GM23338 (cell line): ENCODE measurements around the gene FILIP1. TPM values are rescaled to one million over a fixed set of nuclear protein-coding genes. Genes with fewer than 3 reads are reported as not detected.

Experiments used
- ATAC-seq: fragments of 200-7000 bp; cut with Tn5 transposase; 3 replicates; pipeline ENCODE4 v1.9.1; 2020
- DNase-seq: peaks from one replicate; pipeline ENCODE4 v3.0.0-alpha.2; 2015; ENCODE audit warnings: low spot score
- H2AFZ ChIP-seq: fragments of 200-600 bp; sonication (generic); 2 replicates; pipeline ENCODE4 v1.8.0; 2016; ENCODE audit warnings: antibody characterized with exemption, mild to moderate bottlenecking, moderate library complexity
- H3F3A ChIP-seq: fragments of 200-600 bp; sonication (generic); replicated peaks from 2 replicates; pipeline ENCODE4 v1.8.0; 2017; ENCODE audit warnings: antibody characterized with exemption, mixed run types, low read depth
- H3K27ac ChIP-seq: fragments of 200-600 bp; sonication (generic); 2 replicates; pipeline ENCODE4 v1.6.1; 2016; ENCODE audit warnings: low read depth
- H3K27me3 ChIP-seq: fragments of 200-600 bp; sonication (generic); 2 replicates; pipeline ENCODE4 v1.8.0; 2016; ENCODE audit warnings: mild to moderate bottlenecking, mixed run types, moderate library complexity; ENCODE audit not compliant: insufficient read depth
- H3K36me3 ChIP-seq: fragments of 200-600 bp; sonication (generic); 2 replicates; pipeline ENCODE4 v1.8.0; 2016; ENCODE audit warnings: mild to moderate bottlenecking; ENCODE audit not compliant: insufficient read depth
- H3K4me1 ChIP-seq: fragments of 200-600 bp; sonication (generic); 2 replicates; pipeline ENCODE4 v1.8.0; 2016; ENCODE audit warnings: mild to moderate bottlenecking, moderate library complexity; ENCODE audit not compliant: insufficient read depth
- H3K4me2 ChIP-seq: fragments of 200-600 bp; sonication (generic); 2 replicates; pipeline ENCODE4 v1.7.1; 2017; ENCODE audit warnings: mixed run types
- H3K4me3 ChIP-seq: fragments of 200-600 bp; sonication (generic); 2 replicates; pipeline ENCODE4 v1.6.1; 2016; ENCODE audit warnings: mixed run types
- H3K79me2 ChIP-seq: fragments of 200-600 bp; sonication (generic); replicated peaks from 2 replicates; pipeline ENCODE4 v1.8.0; 2017; ENCODE audit warnings: mild to moderate bottlenecking; ENCODE audit not compliant: insufficient read depth
- H3K9me2 ChIP-seq: fragments of 200-600 bp; sonication (generic); 2 replicates; pipeline ENCODE4 v1.8.0; 2017; ENCODE audit not compliant: insufficient read depth
- H4K20me1 ChIP-seq: fragments of 200-600 bp; sonication (generic); replicated peaks from 2 replicates; pipeline ENCODE4 v1.8.0; 2017; ENCODE audit warnings: mild to moderate bottlenecking; ENCODE audit not compliant: insufficient read depth
- H3K27ac Mint-ChIP-seq: 2 replicates; pipeline ENCODE4 v1.8.0; 2020; ENCODE audit warnings: inconsistent platforms, mild to moderate bottlenecking, moderate library complexity, mixed read lengths
- H3K27me3 Mint-ChIP-seq: 3 replicates; pipeline ENCODE4 v1.8.0; 2022; ENCODE audit warnings: low read depth, mild to moderate bottlenecking, moderate library complexity, mixed read lengths, inconsistent platforms; ENCODE audit not compliant: insufficient read depth, poor library complexity
- H3K36me3 Mint-ChIP-seq: 3 replicates; pipeline ENCODE4 v1.8.0; 2021; ENCODE audit warnings: low read depth, mild to moderate bottlenecking, inconsistent platforms, moderate library complexity, mixed read lengths
- H3K4me1 Mint-ChIP-seq: 3 replicates; pipeline ENCODE4 v1.8.0; 2020; ENCODE audit warnings: mild to moderate bottlenecking, inconsistent platforms, mixed read lengths
- H3K4me3 Mint-ChIP-seq: 3 replicates; pipeline ENCODE4 v1.8.0; 2021; ENCODE audit warnings: moderate library complexity, mild to moderate bottlenecking, inconsistent platforms, mixed read lengths
- H3K9me3 Mint-ChIP-seq: 3 replicates; pipeline ENCODE4 v1.8.0; 2020; ENCODE audit warnings: moderate library complexity, mild to moderate bottlenecking, inconsistent platforms, mixed read lengths
- CREB1 ChIP-seq: fragments of 250-450 bp; sonication (Bioruptor Pico); IDR thresholded peaks from 2 replicates; pipeline ENCODE4 v1.5.0; 2020; ENCODE audit warnings: low read depth, mild to moderate bottlenecking, moderate library complexity
- ETS1 ChIP-seq: IDR thresholded peaks from 2 replicates; pipeline ENCODE4 v1.6.1; 2016; ENCODE audit warnings: antibody characterized with exemption
- EZH2 ChIP-seq: fragments of 200-600 bp; sonication (generic); IDR thresholded peaks from one replicate; pipeline ENCODE4 v1.8.0; 2017; ENCODE audit warnings: antibody characterized with exemption, mild to moderate bottlenecking, low read depth; ENCODE audit not compliant: unreplicated experiment
- EZH2phosphoT487 ChIP-seq: fragments of 200-600 bp; sonication (generic); IDR thresholded peaks from one replicate; pipeline ENCODE4 v1.8.1; 2018; ENCODE audit warnings: antibody characterized with exemption; ENCODE audit not compliant: unreplicated experiment
- JUNB ChIP-seq: IDR thresholded peaks from one replicate; pipeline ENCODE4 v1.6.1; 2016; ENCODE audit warnings: antibody characterized with exemption; ENCODE audit not compliant: unreplicated experiment
- NANOG ChIP-seq: IDR thresholded peaks from 2 replicates; pipeline ENCODE4 v1.6.1; 2016; ENCODE audit warnings: antibody characterized with exemption, borderline replicate concordance
- POLR2AphosphoS5 ChIP-seq: IDR thresholded peaks from 2 replicates; pipeline ENCODE4 v1.6.1; 2016; ENCODE audit warnings: antibody characterized with exemption, low read depth
- REST ChIP-seq: IDR thresholded peaks from one replicate; pipeline ENCODE4 v1.6.1; 2018; ENCODE audit warnings: antibody characterized with exemption; ENCODE audit not compliant: unreplicated experiment
- STAT1 ChIP-seq: IDR thresholded peaks from one replicate; pipeline ENCODE4 v1.6.1; 2016; ENCODE audit warnings: antibody characterized with exemption; ENCODE audit not compliant: unreplicated experiment
- ZNF114 ChIP-seq: fragments of 250-450 bp; sonication (Bioruptor Pico); IDR thresholded peaks from 2 replicates; pipeline ENCODE4 v1.5.0; 2020; ENCODE audit warnings: mild to moderate bottlenecking, moderate library complexity
- ZNF331 ChIP-seq: fragments of 250-450 bp; sonication (Bioruptor Pico); IDR thresholded peaks from 2 replicates; pipeline ENCODE4 v1.5.0; 2020; ENCODE audit warnings: low read depth, mild to moderate bottlenecking, moderate library complexity
- ZNF462 ChIP-seq: fragments of 250-450 bp; sonication (Bioruptor Pico); IDR thresholded peaks from 2 replicates; pipeline ENCODE4 v1.5.0; 2020; ENCODE audit warnings: mild to moderate bottlenecking, moderate library complexity
- polyA plus RNA-seq: library from polyadenylated mRNA; unstranded; fragments of >200 nt; fragmentation: Nextera tagmentation; extraction: Ambion mirVana; gene quantifications from 2 replicates; pipeline ENCODE4 v1.2.1, GENCODE V29; 2016
- total RNA-seq: library from RNA; depleted of rRNA; stranded (reverse); fragments of >200 nt; shearing (Covaris generic); gene quantifications from 2 replicates; pipeline ENCODE4 v1.2.3, GENCODE V29; 2014
- TF ChIP-seq, protein P1 (sequence below), 2 experiments: fragments of 200-600 bp in 1 of 2; sonication (generic) in 1 of 2; conservative IDR thresholded peaks; 2 replicates each; pipeline versions ENCODE4 v1.5.1 to v1.6.1; 2016 to 2017; ENCODE audit warnings: antibody characterized with exemption in 2 of 2, low read depth in 2 of 2, mild to moderate bottlenecking in 2 of 2, moderate library complexity in 1 of 2

Gene FILIP1
- total and polyA plus RNA-seq, 2 experiments from 2014 or later: 3.7 to 6.4 TPM

- no peak for TF ChIP-seq ZNF114
- TF ChIP-seq STAT1: no peak
- TF ChIP-seq ETS1: no peak
- no peak for TF ChIP-seq ZNF331 (CRISPR knock-in tag)
- no peak for TF ChIP-seq EZH2phosphoT487
- no peak for TF ChIP-seq ZNF462 (CRISPR knock-in tag)
- no peak for TF ChIP-seq NANOG
- TF ChIP-seq REST: no peak
- TF ChIP-seq CREB1: no peak
- no peak for TF ChIP-seq JUNB
- no peak for TF ChIP-seq POLR2AphosphoS5
- TF ChIP-seq, protein P1, sequence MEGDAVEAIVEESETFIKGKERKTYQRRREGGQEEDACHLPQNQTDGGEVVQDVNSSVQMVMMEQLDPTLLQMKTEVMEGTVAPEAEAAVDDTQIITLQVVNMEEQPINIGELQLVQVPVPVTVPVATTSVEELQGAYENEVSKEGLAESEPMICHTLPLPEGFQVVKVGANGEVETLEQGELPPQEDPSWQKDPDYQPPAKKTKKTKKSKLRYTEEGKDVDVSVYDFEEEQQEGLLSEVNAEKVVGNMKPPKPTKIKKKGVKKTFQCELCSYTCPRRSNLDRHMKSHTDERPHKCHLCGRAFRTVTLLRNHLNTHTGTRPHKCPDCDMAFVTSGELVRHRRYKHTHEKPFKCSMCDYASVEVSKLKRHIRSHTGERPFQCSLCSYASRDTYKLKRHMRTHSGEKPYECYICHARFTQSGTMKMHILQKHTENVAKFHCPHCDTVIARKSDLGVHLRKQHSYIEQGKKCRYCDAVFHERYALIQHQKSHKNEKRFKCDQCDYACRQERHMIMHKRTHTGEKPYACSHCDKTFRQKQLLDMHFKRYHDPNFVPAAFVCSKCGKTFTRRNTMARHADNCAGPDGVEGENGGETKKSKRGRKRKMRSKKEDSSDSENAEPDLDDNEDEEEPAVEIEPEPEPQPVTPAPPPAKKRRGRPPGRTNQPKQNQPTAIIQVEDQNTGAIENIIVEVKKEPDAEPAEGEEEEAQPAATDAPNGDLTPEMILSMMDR (conservative IDR thresholded peaks at IDR 0.05; ENCODE audit: low read depth in 2 of 2): no peak
- no peak for TF ChIP-seq EZH2
- H3K4me3 ChIP-seq: no peak overlapping the region
- no peaks in the 10 kb centered on the region for H3K79me2 ChIP-seq
- H3K9me3 Mint-ChIP-seq: no peaks in the 10 kb centered on the region
- H3K27me3 ChIP-seq: no peaks in the 10 kb centered on the region
- H3K9me2 ChIP-seq: no peaks in the 10 kb centered on the region
- peaks cover 4% of the 10 kb centered on the region; the same call in 1 of the 2 replicates for H3K4me1 ChIP-seq
- H3K4me1 Mint-ChIP-seq: peaks cover 11% of the 10 kb centered on the region; the same call in 2 of the 3 replicates
- no peaks in the 10 kb centered on the region for H3F3A ChIP-seq
- no peak overlapping the region for H3K27ac Mint-ChIP-seq
- DNase-seq: no peak
- no peak overlapping the region for H3K4me3 Mint-ChIP-seq
- peaks cover 4% of the 10 kb centered on the region for H3K27me3 Mint-ChIP-seq
- no peak overlapping the region for H3K4me2 ChIP-seq
- H3K36me3 Mint-ChIP-seq: no peaks in the 10 kb centered on the region
- peak overlapping the region; percentile 64; the same call in 1 of the 2 replicates for H2AFZ ChIP-seq
- H3K36me3 ChIP-seq: no peaks in the 10 kb centered on the region
- no peak for ATAC-seq
- no peak overlapping the region for H3K27ac ChIP-seq
- no peaks in the 10 kb centered on the region for H4K20me1 ChIP-seq
Measured at GRCh38 chr6:75499640-75500039, 6.0 kb upstream of the FILIP1 start.
